ENCODE results near the gene MRPL34. TPM values are rescaled to one million over a fixed set of nuclear protein-coding genes. Genes with fewer than 3 reads are reported as not detected.
A peak's percentile ranks its signal among the peaks of the same experiment; 100 is the strongest.

MRPL34 gene
- polyA plus RNA-seq, 1 of the 3 experiments (the other 2 are of a cell fraction): 72.9 TPM

DNA sequence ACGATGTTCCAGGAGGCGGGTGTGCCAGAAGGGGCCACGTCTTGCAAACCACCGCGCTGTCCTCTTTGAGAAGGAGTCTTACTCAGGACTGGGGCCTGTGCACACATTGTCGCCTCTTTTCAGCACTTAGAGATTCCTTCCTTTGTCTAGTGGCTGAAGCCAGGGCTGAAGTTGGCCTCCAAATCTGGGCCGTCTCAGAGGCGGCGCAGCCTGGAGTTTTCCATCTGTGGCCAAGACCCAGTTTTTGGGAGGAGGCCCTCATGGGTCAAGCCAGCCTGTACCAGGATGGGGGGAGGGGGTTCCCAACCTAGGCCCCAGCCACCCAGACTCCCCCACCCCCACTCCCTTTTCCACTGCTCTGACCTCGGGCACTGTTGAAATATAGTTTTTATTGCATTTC lies 17.2 kb downstream of the MRPL34 start:
- Histone ChIP-seq H3K9me3 (no peaks in the 10 kb centered on the region), H3K79me2 (ENCODE audit: insufficient read depth) (no peaks in the 10 kb centered on the region), H3K27me3 (ENCODE audit: insufficient read depth) (no peaks in the 10 kb centered on the region), H3F3A (replicated peaks; ENCODE audit: insufficient read depth) (no peaks in the 10 kb centered on the region), H3K4me3 (ENCODE audit: low read depth in 2 of 2, low read length in 1 of 2) (no peak overlapping the region), H2AFZ (ENCODE audit: low read depth) (no peak overlapping the region), H3K27ac (ENCODE audit: low read depth in 2 of 2, low read length in 1 of 2) (peak overlapping the region in 1 of 2 experiments; percentile 8; a peak in 1 of 4 replicates), H3K4me2 (no peak overlapping the region), H3K4me1 (ENCODE audit: control insufficient read depth in 1 of 2, insufficient read depth in 2 of 2, low read depth in 1 of 2, low read length in 1 of 2) (no peaks in the 10 kb centered on the region), H4K20me1 (ENCODE audit: insufficient read depth) (no peaks in the 10 kb centered on the region), H3K36me3 (replicated peaks in 1 of 2; ENCODE audit: control insufficient read depth in 1 of 2, insufficient read depth in 2 of 2, low read length in 1 of 2) (peaks cover 0 to 41% of the 10 kb centered on the region in 2 experiments), H3K9me2 (no peaks in the 10 kb centered on the region), H3K9ac (no peak overlapping the region)
- ChIA-PET CTCF (no interaction called here), POLR2A (no interaction called here)
- DNase-seq: peak; percentile 47
- TF ChIP-seq GATA2 (CRISPR knock-in tag; IDR thresholded peaks at IDR 0.05) (no peak), ELF1 (IDR thresholded peaks at IDR 0.05) (no peak), NRF1 (IDR thresholded peaks at IDR 0.05; ENCODE audit: low read depth, low read length) (no peak), NFIC (IDR thresholded peaks at IDR 0.05; ENCODE audit: borderline replicate concordance) (no peak), EZH2phosphoT487 (IDR thresholded peaks at IDR 0.05; ENCODE audit: borderline replicate concordance, low read depth) (no peak), IRF3 (IDR thresholded peaks at IDR 0.05; ENCODE audit: low read depth, low read length) (no peak), EP300 (IDR thresholded peaks at IDR 0.05; ENCODE audit: borderline replicate concordance in 1 of 2, low read depth in 1 of 2, low read length in 1 of 2) (no peak), USF1 (IDR thresholded peaks at IDR 0.05; ENCODE audit: borderline replicate concordance, low read depth) (no peak), YY1 (IDR thresholded peaks at IDR 0.05; ENCODE audit: low read depth) (no peak), FOXM1 (IDR thresholded peaks at IDR 0.05; ENCODE audit: low read depth) (no peak)
- TF ChIP-seq, protein P1, sequence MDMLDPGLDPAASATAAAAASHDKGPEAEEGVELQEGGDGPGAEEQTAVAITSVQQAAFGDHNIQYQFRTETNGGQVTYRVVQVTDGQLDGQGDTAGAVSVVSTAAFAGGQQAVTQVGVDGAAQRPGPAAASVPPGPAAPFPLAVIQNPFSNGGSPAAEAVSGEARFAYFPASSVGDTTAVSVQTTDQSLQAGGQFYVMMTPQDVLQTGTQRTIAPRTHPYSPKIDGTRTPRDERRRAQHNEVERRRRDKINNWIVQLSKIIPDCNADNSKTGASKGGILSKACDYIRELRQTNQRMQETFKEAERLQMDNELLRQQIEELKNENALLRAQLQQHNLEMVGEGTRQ (IDR thresholded peaks at IDR 0.05; ENCODE audit: borderline replicate concordance, low read depth, low read length): no peak
- TF ChIP-seq, protein P2, sequence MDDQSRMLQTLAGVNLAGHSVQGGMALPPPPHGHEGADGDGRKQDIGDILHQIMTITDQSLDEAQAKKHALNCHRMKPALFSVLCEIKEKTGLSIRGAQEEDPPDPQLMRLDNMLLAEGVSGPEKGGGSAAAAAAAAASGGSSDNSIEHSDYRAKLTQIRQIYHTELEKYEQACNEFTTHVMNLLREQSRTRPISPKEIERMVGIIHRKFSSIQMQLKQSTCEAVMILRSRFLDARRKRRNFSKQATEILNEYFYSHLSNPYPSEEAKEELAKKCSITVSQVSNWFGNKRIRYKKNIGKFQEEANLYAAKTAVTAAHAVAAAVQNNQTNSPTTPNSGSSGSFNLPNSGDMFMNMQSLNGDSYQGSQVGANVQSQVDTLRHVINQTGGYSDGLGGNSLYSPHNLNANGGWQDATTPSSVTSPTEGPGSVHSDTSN (IDR thresholded peaks at IDR 0.05): no peak
- WGBS (ENCODE audit: low lambda C conversion rate): 85% methylated on average over 7 of the region's 10 CpGs

DNA sequence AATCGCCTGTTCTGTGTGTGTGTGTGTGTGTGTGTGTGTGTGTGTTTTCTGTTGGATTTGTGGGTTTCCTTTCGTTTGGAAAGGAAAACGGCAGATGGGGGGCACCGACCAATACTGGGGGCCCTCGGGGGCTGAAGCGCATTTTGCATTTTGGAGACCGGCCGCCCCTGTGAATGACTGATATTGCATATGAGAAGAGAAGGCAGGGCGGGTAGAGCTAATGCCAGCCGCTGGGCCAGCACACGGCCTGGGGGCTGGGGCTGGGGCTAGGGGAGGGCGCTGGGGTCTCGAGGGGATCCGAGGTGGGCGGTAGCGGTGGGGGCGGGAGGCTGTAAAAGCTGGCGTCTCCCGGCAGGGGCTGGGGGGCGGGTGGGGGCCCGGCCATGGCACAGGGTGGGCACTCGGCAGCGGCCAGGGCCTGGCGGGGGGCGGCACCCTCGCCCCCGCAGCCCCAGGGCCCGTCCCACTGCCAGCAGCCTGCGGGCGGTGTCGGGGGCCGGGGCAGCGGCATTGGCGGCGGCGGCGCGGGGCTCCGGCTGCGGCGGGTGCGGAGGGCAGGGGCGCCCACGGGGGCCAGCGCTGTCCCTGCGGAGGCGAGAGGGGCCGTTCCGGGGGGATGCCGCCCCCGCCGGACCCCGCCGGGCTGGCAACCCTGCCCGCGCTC lies 17.8 kb downstream of the MRPL34 start:
- Histone ChIP-seq H3F3A (replicated peaks; ENCODE audit: insufficient read depth) (no peaks in the 10 kb centered on the region), H3K9ac (no peak overlapping the region), H2AFZ (ENCODE audit: low read depth) (no peak overlapping the region), H3K36me3 (replicated peaks in 1 of 2; ENCODE audit: control insufficient read depth in 1 of 2, insufficient read depth in 2 of 2, low read length in 1 of 2) (peaks cover 0 to 41% of the 10 kb centered on the region in 2 experiments), H4K20me1 (ENCODE audit: insufficient read depth) (no peaks in the 10 kb centered on the region), H3K27me3 (ENCODE audit: insufficient read depth) (no peaks in the 10 kb centered on the region), H3K79me2 (ENCODE audit: insufficient read depth) (no peaks in the 10 kb centered on the region), H3K4me2 (no peak overlapping the region), H3K4me1 (ENCODE audit: control insufficient read depth in 1 of 2, insufficient read depth in 2 of 2, low read depth in 1 of 2, low read length in 1 of 2) (no peaks in the 10 kb centered on the region), H3K27ac (ENCODE audit: low read depth in 2 of 2, low read length in 1 of 2) (no peak overlapping the region), H3K9me2 (no peaks in the 10 kb centered on the region), H3K4me3 (ENCODE audit: low read depth in 2 of 2, low read length in 1 of 2) (no peak overlapping the region; a peak in 1 of 4 replicates), H3K9me3 (no peaks in the 10 kb centered on the region)
- ChIA-PET POLR2A (no interaction called here), CTCF (interaction anchor here (0.9 to 1.5 kb wide), 3 partner anchors 10 to 18 kb away, joined by 3 to 8 read pairs (median 3); partner anchors contain the start of genes ANO8 and MRPL34)
- DNase-seq: peak; percentile 70
- WGBS (ENCODE audit: low lambda C conversion rate): 91% methylated on average over 27 of the region's 56 CpGs
- TF ChIP-seq IRF3 (IDR thresholded peaks at IDR 0.05; ENCODE audit: low read depth, low read length): no peak
- no peak for TF ChIP-seq TEAD4 (IDR thresholded peaks at IDR 0.05; ENCODE audit: borderline replicate concordance, insufficient read depth)
- no peak for TF ChIP-seq RAD21 (IDR thresholded peaks at IDR 0.05; ENCODE audit: low read length)
- TF ChIP-seq TAF1 (IDR thresholded peaks at IDR 0.05; ENCODE audit: borderline replicate concordance, low read depth, low read length): no peak
- TF ChIP-seq, protein P2 (IDR thresholded peaks at IDR 0.05): no peak
- no peak for TF ChIP-seq JUND (IDR thresholded peaks at IDR 0.05)
- TF ChIP-seq FOSL2 (IDR thresholded peaks at IDR 0.05; ENCODE audit: borderline replicate concordance, low read depth): no peak
- TF ChIP-seq NRF1 (IDR thresholded peaks at IDR 0.05; ENCODE audit: low read depth, low read length): no peak
- TF ChIP-seq MXI1 (IDR thresholded peaks at IDR 0.05; ENCODE audit: low read depth, low read length): no peak
- no peak for TF ChIP-seq NFIC (IDR thresholded peaks at IDR 0.05; ENCODE audit: borderline replicate concordance)
- TF ChIP-seq GATA2 (CRISPR knock-in tag; IDR thresholded peaks at IDR 0.05): no peak
- TF ChIP-seq POLR2AphosphoS5 (IDR thresholded peaks at IDR 0.05; ENCODE audit: low read depth, low read length): no peak
- no peak for TF ChIP-seq MEF2A (IDR thresholded peaks at IDR 0.05; ENCODE audit: borderline replicate concordance, low read depth)
- TF ChIP-seq EZH2phosphoT487 (IDR thresholded peaks at IDR 0.05; ENCODE audit: borderline replicate concordance, low read depth): no peak

All from SK-N-SH (cell line).